Peyer's patch (tissue), 4 donors: Measurements from ENCODE around the gene POGLUT2. TPM values are rescaled to one million over a fixed set of nuclear protein-coding genes. Genes with fewer than 3 reads are reported as not detected.

Experiments
- DNase-seq, 3 donors: peaks; one replicate each; pipeline ENCODE4 v3.0.0-alpha.2; 2017 to 2019
- H3K27ac ChIP-seq, 4 donors: fragments of 200-600 bp; sonication (generic); one replicate each; pipeline ENCODE4 v1.5.1; 2016 to 2019
- H3K27me3 ChIP-seq, 2 donors: fragments of 200-600 bp; sonication (generic); one replicate each; pipeline ENCODE4 v1.5.1; 2019
- H3K36me3 ChIP-seq, 3 donors: fragments of 200-600 bp; sonication (generic); one replicate each; pipeline ENCODE4 v1.5.1; 2016 to 2019
- H3K4me1 ChIP-seq, 4 donors: fragments of 200-600 bp; sonication (generic); one replicate each; pipeline ENCODE4 v1.5.1; 2016 to 2019
- H3K4me3 ChIP-seq, 4 donors: fragments of 200-600 bp; sonication (generic); 1 replicate in 3 of 4; 2 replicates in 1 of 4; pipeline ENCODE4 v1.5.1; 2016 to 2019; ENCODE audit warnings: mild to moderate bottlenecking in 1 of 4
- H3K9me3 ChIP-seq, 4 donors: fragments of 200-600 bp; sonication (generic); one replicate each; pipeline ENCODE4 v1.5.1; 2016 to 2019; ENCODE audit warnings: mild to moderate bottlenecking in 1 of 4
- POLR2A ChIP-seq, 2 donors: fragments of 450-650 bp; IDR thresholded peaks; one replicate each; pipeline ENCODE4 v1.5.1; 2017; ENCODE audit warnings: antibody characterized with exemption in 2 of 2, mild to moderate bottlenecking in 2 of 2, moderate library complexity in 2 of 2
- total RNA-seq, 4 donors: library from RNA; depleted of rRNA; stranded (reverse); fragments of >200 nt; gene quantifications; one replicate each; pipeline ENCODE4 v1.1.0, GENCODE V29; 2016
- TF ChIP-seq, protein P1 (sequence below), 6 experiments: fragments of 450-650 bp in 4 of 6; fragments of 200-600 bp in 2 of 6; sonication (generic) in 1 of 6; IDR thresholded peaks; one replicate each; pipeline ENCODE4 v1.5.1; 2017 to 2019; ENCODE audit warnings: antibody characterized with exemption in 6 of 6, mild to moderate bottlenecking in 3 of 6, moderate library complexity in 1 of 6

Gene POGLUT2
- total RNA-seq, 4 donors from 2014 or later = 0.70 to 2.4 (median 1.5) TPM; not detected in 1

GRCh38 chr13:102776271-102776670 is 22.5 kb downstream of the POGLUT2 start:
- Histone ChIP-seq H3K9me3 (no peaks in the 10 kb centered on the region), H3K36me3 (no peaks in the 10 kb centered on the region), H3K27me3 (no peaks in the 10 kb centered on the region), H3K27ac (no peak overlapping the region), H3K4me3 (no peak overlapping the region), H3K4me1 (peaks cover 0 to 11% (median 3%) of the 10 kb centered on the region in 4 donors)
- DNase-seq = no peak
- TF ChIP-seq, protein P1, sequence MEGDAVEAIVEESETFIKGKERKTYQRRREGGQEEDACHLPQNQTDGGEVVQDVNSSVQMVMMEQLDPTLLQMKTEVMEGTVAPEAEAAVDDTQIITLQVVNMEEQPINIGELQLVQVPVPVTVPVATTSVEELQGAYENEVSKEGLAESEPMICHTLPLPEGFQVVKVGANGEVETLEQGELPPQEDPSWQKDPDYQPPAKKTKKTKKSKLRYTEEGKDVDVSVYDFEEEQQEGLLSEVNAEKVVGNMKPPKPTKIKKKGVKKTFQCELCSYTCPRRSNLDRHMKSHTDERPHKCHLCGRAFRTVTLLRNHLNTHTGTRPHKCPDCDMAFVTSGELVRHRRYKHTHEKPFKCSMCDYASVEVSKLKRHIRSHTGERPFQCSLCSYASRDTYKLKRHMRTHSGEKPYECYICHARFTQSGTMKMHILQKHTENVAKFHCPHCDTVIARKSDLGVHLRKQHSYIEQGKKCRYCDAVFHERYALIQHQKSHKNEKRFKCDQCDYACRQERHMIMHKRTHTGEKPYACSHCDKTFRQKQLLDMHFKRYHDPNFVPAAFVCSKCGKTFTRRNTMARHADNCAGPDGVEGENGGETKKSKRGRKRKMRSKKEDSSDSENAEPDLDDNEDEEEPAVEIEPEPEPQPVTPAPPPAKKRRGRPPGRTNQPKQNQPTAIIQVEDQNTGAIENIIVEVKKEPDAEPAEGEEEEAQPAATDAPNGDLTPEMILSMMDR (IDR thresholded peaks at IDR 0.05) = no peak
- TF ChIP-seq POLR2A (IDR thresholded peaks at IDR 0.05) = no peak

DNA sequence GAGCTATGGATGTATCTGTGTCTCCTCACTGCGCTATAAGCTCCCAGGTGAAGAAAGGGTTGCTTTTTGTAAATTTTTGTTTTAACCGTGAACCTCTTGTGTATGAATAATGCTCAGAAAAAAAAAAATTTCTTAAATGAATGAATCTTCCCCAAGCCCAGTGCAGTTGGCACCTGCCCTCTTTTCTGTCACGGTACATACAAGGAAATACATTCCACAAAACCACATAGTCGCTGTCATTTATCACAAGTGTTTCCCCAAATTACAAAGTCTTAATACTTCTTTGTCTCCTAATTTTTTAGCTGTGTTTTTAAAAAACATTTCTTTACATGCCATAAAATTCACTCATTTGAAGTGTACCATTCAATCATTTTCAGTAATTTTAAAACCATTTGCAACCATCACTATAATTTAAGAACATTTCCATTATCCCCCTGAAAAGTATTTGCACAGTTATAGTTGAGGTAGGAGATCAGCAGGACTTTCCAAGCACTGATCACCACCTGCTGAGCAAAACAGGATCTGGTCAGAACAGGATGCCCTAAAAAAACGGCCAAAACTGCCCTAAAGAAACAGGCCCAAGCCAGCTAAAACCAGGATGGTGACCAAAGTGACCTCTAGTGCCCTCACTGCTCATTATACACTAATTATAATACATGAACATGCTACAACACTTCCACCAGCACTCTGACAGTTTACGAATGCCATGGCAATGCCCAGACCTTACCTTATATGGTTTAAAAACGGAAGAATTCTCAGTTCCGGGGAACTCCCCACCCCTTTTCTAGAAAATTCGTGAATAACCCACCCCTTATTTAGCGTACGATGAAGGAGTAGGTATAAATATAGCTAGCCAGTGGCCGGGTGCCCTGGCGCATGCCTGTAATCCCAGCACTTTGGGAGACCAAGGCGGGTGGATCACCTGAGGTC is 23.9 kb downstream of the POGLUT2 start:
- TF ChIP-seq, protein P1 (IDR thresholded peaks at IDR 0.05) = no peak
- TF ChIP-seq POLR2A (IDR thresholded peaks at IDR 0.05) = no peak
- H3K4me1 ChIP-seq = peaks cover 0 to 11% (median 3%) of the 10 kb centered on the region in 4 donors
- DNase-seq = no peak
- H3K27me3 ChIP-seq = no peaks in the 10 kb centered on the region
- no peaks in the 10 kb centered on the region for H3K9me3 ChIP-seq
- peak overlapping the region in 1 of 4 donors; percentile 68 for H3K4me3 ChIP-seq
- no peaks in the 10 kb centered on the region for H3K36me3 ChIP-seq
- H3K27ac ChIP-seq = no peak overlapping the region

- Histone ChIP-seq H3K9me3 (no peaks in the 10 kb centered on the region), H3K4me3 (peak overlapping the region; percentile 60 to 90 (median 64)), H3K27ac (peak overlapping the region; percentile 72 to 88 (median 81)), H3K27me3 (no peaks in the 10 kb centered on the region), H3K36me3 (no peaks in the 10 kb centered on the region), H3K4me1 (peaks cover 0 to 11% (median 3%) of the 10 kb centered on the region in 4 donors)
- TF ChIP-seq, protein P1 (IDR thresholded peaks at IDR 0.05) = no peak
- no peak for TF ChIP-seq POLR2A (IDR thresholded peaks at IDR 0.05)
- no peak for DNase-seq
Measured at GRCh38 chr13:102774214-102774568, 24.6 kb downstream of the POGLUT2 start.

GRCh38 chr13:102773441-102774213 is 25.1 kb downstream of the POGLUT2 start, which contains the start of gene TEX30:
Gene TEX30, minus strand, starts transcription at chr13:102773786. Its CDS starts 3,760 bp downstream, at chr13:102770026.
- Histone ChIP-seq H3K27me3 (no peaks in the 10 kb centered on the region), H3K4me1 (peaks cover 0 to 11% (median 3%) of the 10 kb centered on the region in 4 donors), H3K36me3 (no peaks in the 10 kb centered on the region), H3K9me3 (no peaks in the 10 kb centered on the region), H3K27ac (peak within 1 kb of the TSS; percentile 72 to 88 (median 81)), H3K4me3 (peak within 1 kb of the TSS; percentile 60 to 90 (median 64))
- peak; percentile 73 to 92 (median 91) for DNase-seq
- peak; percentile 78 to 84 for TF ChIP-seq POLR2A (IDR thresholded peaks at IDR 0.05)
- TF ChIP-seq, protein P1 (IDR thresholded peaks at IDR 0.05) = peak in 2 of 6 experiments; percentile 14 to 36

- Histone ChIP-seq H3K4me3 (no peak overlapping the region), H3K4me1 (peaks cover 0 to 11% (median 3%) of the 10 kb centered on the region in 4 donors), H3K36me3 (no peaks in the 10 kb centered on the region), H3K27ac (no peak overlapping the region), H3K9me3 (no peaks in the 10 kb centered on the region), H3K27me3 (no peaks in the 10 kb centered on the region)
- DNase-seq = no peak
- TF ChIP-seq, protein P1 (IDR thresholded peaks at IDR 0.05) = no peak
- no peak for TF ChIP-seq POLR2A (IDR thresholded peaks at IDR 0.05)
Measured at GRCh38 chr13:102772042-102772425, 26.7 kb downstream of the POGLUT2 start.
